OCI-LY7 (cell line): ENCODE data around the gene CFAP92. TPM values are rescaled to one million over a fixed set of nuclear protein-coding genes. Genes with fewer than 3 reads are reported as not detected.

ENCODE experiments used
- BruUV-seq: library from RNA; stranded (reverse); fragments of 400-500 nt; replicated peaks from 2 replicates; lab custom pipeline; 2021; lab: Mats Ljungman, UMichigan
- CTCF ChIA-PET: fragments of 300-600 bp; sonication (Branson Sonifier 250); formaldehyde crosslinking; loops from one replicate; lab custom pipeline; 2022; ENCODE audit warnings: antibody characterized with exemption; ENCODE audit not compliant: unreplicated experiment; lab: Charles Lee
- POLR2A ChIA-PET: fragments of 300-600 bp; sonication (Branson Sonifier 250); formaldehyde crosslinking; loops from one replicate; lab custom pipeline; 2022; ENCODE audit warnings: antibody characterized with exemption; lab: Charles Lee
- DNase-seq: peaks from one replicate; pipeline ENCODE4 v3.0.0-alpha.2; 2015; ENCODE audit warnings: low spot score
- H2AFZ ChIP-seq: fragments of 200-600 bp; sonication (generic), shearing (Covaris generic); 2 replicates; pipeline ENCODE4 v1.6.1; 2014; ENCODE audit warnings: mild to moderate bottlenecking, antibody characterized with exemption, low read length, moderate library complexity
- H3K27ac ChIP-seq: fragments of 200-600 bp; sonication (generic); 2 replicates; pipeline ENCODE4 v1.5.1; 2014; ENCODE audit warnings: mixed run types, low read depth, mild to moderate bottlenecking, moderate library complexity, low read length, inconsistent platforms; ENCODE audit not compliant: poor library complexity, severe bottlenecking
- H3K36me3 ChIP-seq: fragments of 200-600 bp; sonication (generic); 2 replicates; pipeline ENCODE4 v1.6.1; 2014; ENCODE audit warnings: mild to moderate bottlenecking, antibody characterized with exemption, low read length, moderate library complexity, mixed read lengths; ENCODE audit not compliant: insufficient read depth
- H3K4me1 ChIP-seq: fragments of 200-600 bp; sonication (generic); 2 replicates; pipeline ENCODE4 v1.5.1; 2014; ENCODE audit warnings: mild to moderate bottlenecking, low read length; ENCODE audit not compliant: insufficient read depth, poor library complexity, severe bottlenecking
- H3K4me2 ChIP-seq: fragments of 200-600 bp; sonication (generic); 2 replicates; pipeline ENCODE4 v1.6.1; 2014; ENCODE audit warnings: mild to moderate bottlenecking, low read length
- H3K4me3 ChIP-seq: fragments of 200-600 bp; sonication (generic); 2 replicates; pipeline ENCODE4 v1.5.1; 2014; ENCODE audit warnings: mild to moderate bottlenecking, low read depth, low read length; ENCODE audit not compliant: poor library complexity, severe bottlenecking
- H3K79me2 ChIP-seq: fragments of 200-600 bp; sonication (generic); 2 replicates; pipeline ENCODE4 v1.6.1; 2016; ENCODE audit warnings: low read depth, mild to moderate bottlenecking, low read length, moderate library complexity, mixed read lengths; ENCODE audit not compliant: insufficient read depth
- H3K9me2 ChIP-seq: fragments of 200-600 bp; sonication (generic); 2 replicates; pipeline ENCODE4 v1.6.1; 2016; ENCODE audit warnings: mild to moderate bottlenecking, low read length, mixed read lengths; ENCODE audit not compliant: insufficient read depth
- H3K9me3 ChIP-seq: fragments of 200-600 bp; sonication (generic); 2 replicates; pipeline ENCODE4 v1.6.1; 2014; ENCODE audit warnings: mild to moderate bottlenecking, mixed run types, low read length, mixed read lengths
- H4K20me1 ChIP-seq: fragments of 200-600 bp; sonication (generic); 2 replicates; pipeline ENCODE4 v1.6.1; 2014; ENCODE audit warnings: mild to moderate bottlenecking, antibody characterized with exemption, low read length, moderate library complexity, mixed read lengths; ENCODE audit not compliant: insufficient read depth
- EZH2phosphoT487 ChIP-seq: fragments of 200-600 bp; sonication (generic); IDR thresholded peaks from 2 replicates; pipeline ENCODE4 v1.6.1; 2018; ENCODE audit warnings: low read depth, borderline replicate concordance, mild to moderate bottlenecking, mixed run types, antibody characterized with exemption, low read length, moderate library complexity, mixed read lengths
- intact Hi-C: fragments of 100-400 bp; cut with micrococcal nuclease; formaldehyde crosslinking; loops from one replicate; pipeline ENCODE4 v1.10.0; 2022; ENCODE audit not compliant: unreplicated experiment
- total RNA-seq, 2 experiments: library from RNA; depleted of rRNA in 1 of 2; stranded (reverse); fragments of >200 nt in 1 of 2; shearing (Covaris generic) in 1 of 2; gene quantifications; 2 replicates each; pipeline ENCODE4 v1.2.3, GENCODE V29; 2014 to 2022
- TF ChIP-seq, protein P1 (sequence below): fragments of 200-600 bp; sonication (generic); conservative IDR thresholded peaks from 2 replicates; pipeline ENCODE4 v1.5.1; 2014; ENCODE audit warnings: mild to moderate bottlenecking, antibody characterized with exemption, low read length, moderate library complexity, mixed read lengths

The CFAP92 gene
- total RNA-seq, 2 experiments from 2014 or later, result 0.08 to 0.66 TPM

DNA sequence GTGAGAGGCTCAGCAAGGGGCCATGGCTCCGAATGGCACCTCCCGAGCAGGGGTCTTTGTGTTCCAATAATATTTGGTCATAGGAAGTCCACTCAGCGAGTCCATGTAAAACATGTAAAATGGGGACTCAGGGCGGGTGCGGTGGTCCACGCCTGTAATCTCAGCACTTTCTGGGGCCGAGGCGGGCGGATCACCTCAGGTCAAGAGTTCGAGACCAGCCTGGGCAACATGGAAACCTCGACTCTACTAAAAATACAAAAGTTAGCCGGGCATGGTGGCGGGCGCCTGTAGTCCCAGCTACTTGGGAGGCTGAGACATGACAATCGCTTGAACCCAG lies 33.6 kb upstream of the CFAP92 start:
- Histone ChIP-seq H3K4me3 (peak overlapping the region; percentile 66), H3K36me3 (no peaks in the 10 kb centered on the region), H3K27ac (peak overlapping the region; percentile 15), H3K4me1 (peaks cover 38% of the 10 kb centered on the region), H3K4me2 (peak overlapping the region; percentile 83), H3K9me3 (0 out of 2 replicates have a peak, but pooled peaks cover 7% of the 10 kb centered on the region), H3K9me2 (no peaks in the 10 kb centered on the region), H3K79me2 (no peaks in the 10 kb centered on the region), H2AFZ (peak overlapping the region; percentile 97), H4K20me1 (no peaks in the 10 kb centered on the region)
- intact Hi-C loops, result loop anchor here (2.0 kb wide), 2 partner anchors 57 to 221 kb away; partner anchors contain the start of gene COPG1
- ChIA-PET CTCF (interaction anchor here (2.7 kb wide), 1 partner anchor 11 kb away, joined by 19 read pairs; no protein-coding TSS in a partner anchor), POLR2A (interaction anchor here (0.6 to 3.2 kb wide), 8 partner anchors 11 to 219 kb away, joined by 3 to 24 read pairs (median 4); no protein-coding TSS in a partner anchor)
- no peak for DNase-seq
- BruUV-seq, result no TSS peak
- no peak for TF ChIP-seq EZH2phosphoT487
- TF ChIP-seq, protein P1, sequence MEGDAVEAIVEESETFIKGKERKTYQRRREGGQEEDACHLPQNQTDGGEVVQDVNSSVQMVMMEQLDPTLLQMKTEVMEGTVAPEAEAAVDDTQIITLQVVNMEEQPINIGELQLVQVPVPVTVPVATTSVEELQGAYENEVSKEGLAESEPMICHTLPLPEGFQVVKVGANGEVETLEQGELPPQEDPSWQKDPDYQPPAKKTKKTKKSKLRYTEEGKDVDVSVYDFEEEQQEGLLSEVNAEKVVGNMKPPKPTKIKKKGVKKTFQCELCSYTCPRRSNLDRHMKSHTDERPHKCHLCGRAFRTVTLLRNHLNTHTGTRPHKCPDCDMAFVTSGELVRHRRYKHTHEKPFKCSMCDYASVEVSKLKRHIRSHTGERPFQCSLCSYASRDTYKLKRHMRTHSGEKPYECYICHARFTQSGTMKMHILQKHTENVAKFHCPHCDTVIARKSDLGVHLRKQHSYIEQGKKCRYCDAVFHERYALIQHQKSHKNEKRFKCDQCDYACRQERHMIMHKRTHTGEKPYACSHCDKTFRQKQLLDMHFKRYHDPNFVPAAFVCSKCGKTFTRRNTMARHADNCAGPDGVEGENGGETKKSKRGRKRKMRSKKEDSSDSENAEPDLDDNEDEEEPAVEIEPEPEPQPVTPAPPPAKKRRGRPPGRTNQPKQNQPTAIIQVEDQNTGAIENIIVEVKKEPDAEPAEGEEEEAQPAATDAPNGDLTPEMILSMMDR, result no peak

DNA sequence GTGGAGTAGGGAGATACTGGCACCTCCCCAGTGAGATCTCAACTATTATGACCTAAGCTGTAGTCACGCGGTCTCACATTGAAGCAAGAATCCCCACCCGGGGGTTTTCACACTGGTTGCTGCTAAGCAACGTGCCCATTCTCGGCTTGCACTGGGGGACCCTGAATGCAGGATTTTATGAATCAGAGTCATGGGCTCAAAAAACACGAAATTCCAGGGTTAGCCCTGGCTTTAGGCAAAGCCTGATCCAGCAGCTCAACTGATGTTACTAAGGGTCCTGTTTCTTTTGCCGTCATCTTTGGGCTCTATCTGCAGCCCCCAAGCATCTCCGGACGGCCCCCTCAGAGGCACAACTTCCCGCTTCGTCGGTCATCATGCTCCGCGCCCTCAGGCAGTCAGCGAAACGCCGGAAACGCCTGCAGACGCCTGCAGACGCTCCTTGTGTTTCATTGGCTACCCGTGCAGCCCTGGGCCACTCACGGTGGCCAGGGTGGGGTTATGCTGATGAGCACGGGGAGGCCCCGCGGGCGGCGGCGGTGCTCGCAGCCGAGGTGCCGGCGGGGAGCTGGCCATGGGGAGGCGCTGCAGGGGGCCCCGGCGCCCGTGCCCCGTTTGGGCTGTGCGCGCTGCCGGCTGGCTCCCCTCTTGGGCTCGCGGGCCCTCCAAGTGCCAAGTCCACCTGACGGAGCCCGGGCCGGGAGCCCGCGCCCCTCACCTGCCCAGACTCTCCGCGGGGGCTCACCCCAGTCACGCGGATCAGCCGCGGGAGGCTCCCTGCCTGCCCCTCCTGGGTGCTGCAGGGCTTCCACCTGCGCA lies 33.1 kb upstream of the CFAP92 start:
- H3K9me3 ChIP-seq, result 0 out of 2 replicates have a peak, but pooled peaks cover 7% of the 10 kb centered on the region
- H3K79me2 ChIP-seq, result no peaks in the 10 kb centered on the region
- H3K27ac ChIP-seq, result peak overlapping the region; percentile 44
- H3K9me2 ChIP-seq, result no peaks in the 10 kb centered on the region
- H2AFZ ChIP-seq, result peak overlapping the region; percentile 97
- intact Hi-C loops, result loop anchor here (2.0 kb wide), 2 partner anchors 56 to 222 kb away; partner anchors contain the start of gene COPG1
- peak overlapping the region; percentile 85 for H3K4me2 ChIP-seq
- H3K4me1 ChIP-seq, result peaks cover 38% of the 10 kb centered on the region
- H3K36me3 ChIP-seq, result no peaks in the 10 kb centered on the region
- CTCF ChIA-PET, result interaction anchor here (2.7 kb wide), 1 partner anchor 10 kb away, joined by 19 read pairs; no protein-coding TSS in a partner anchor
- no peak for TF ChIP-seq EZH2phosphoT487
- TF ChIP-seq, protein P1, result peak; percentile 89
- no TSS peak for BruUV-seq
- no peaks in the 10 kb centered on the region for H4K20me1 ChIP-seq
- peak overlapping the region; percentile 66 for H3K4me3 ChIP-seq
- DNase-seq, result peak; percentile 98
- POLR2A ChIA-PET, result interaction anchor here (0.6 to 3.2 kb wide), 11 partner anchors 11 to 463 kb away, joined by 3 to 24 read pairs (median 4); partner anchors contain the start of gene COPG1
